A673 (cell line): Measurements from ENCODE around the gene KRTAP21-1. TPM values are rescaled to one million over a fixed set of nuclear protein-coding genes. Genes with fewer than 3 reads are reported as not detected.

Source experiments
- BruUV-seq: library from RNA; stranded (reverse); fragments of 400-500 nt; replicated peaks from 2 replicates; lab custom pipeline; 2021; lab: Mats Ljungman, UMichigan
- CTCF ChIA-PET: fragments of 300-600 bp; sonication (Branson Sonifier 250); formaldehyde crosslinking; loops from one replicate; lab custom pipeline; 2022; ENCODE audit warnings: antibody characterized with exemption; lab: Charles Lee
- POLR2A ChIA-PET: fragments of 300-600 bp; sonication (Branson Sonifier 250); formaldehyde crosslinking; loops from one replicate; lab custom pipeline; 2022; ENCODE audit warnings: antibody characterized with exemption; ENCODE audit not compliant: low non-redundant PET; lab: Charles Lee
- DNase-seq: peaks from one replicate; pipeline ENCODE4 v3.0.0-alpha.2; 2015; ENCODE audit warnings: low spot score
- H3K27ac ChIP-seq: fragments of 200-600 bp; sonication (generic); 2 replicates; pipeline ENCODE4 v1.5.1; 2016; ENCODE audit warnings: mixed run types, low read depth, mild to moderate bottlenecking, mixed read lengths, antibody characterized with exemption, low read length; ENCODE audit not compliant: poor library complexity, severe bottlenecking
- H3K27me3 ChIP-seq: fragments of 200-600 bp; sonication (generic); replicated peaks from 2 replicates; pipeline ENCODE4 v1.6.1; 2017; ENCODE audit warnings: mixed run types, low read depth, mild to moderate bottlenecking, mixed read lengths, antibody characterized with exemption, low read length; ENCODE audit not compliant: insufficient read depth, poor library complexity
- H3K36me3 ChIP-seq: fragments of 200-600 bp; sonication (generic); 2 replicates; pipeline ENCODE4 v1.6.1; 2016; ENCODE audit warnings: mixed run types, mild to moderate bottlenecking, mixed read lengths, antibody characterized with exemption, low read length; ENCODE audit not compliant: insufficient read depth, poor library complexity, severe bottlenecking
- H3K4me1 ChIP-seq: fragments of 200-600 bp; sonication (generic); 2 replicates; pipeline ENCODE4 v1.6.1; 2017; ENCODE audit warnings: mixed run types, mild to moderate bottlenecking, mixed read lengths, antibody characterized with exemption, low read length; ENCODE audit not compliant: insufficient read depth, poor library complexity, severe bottlenecking
- H3K4me3 ChIP-seq: fragments of 200-600 bp; sonication (generic); 2 replicates; pipeline ENCODE4 v1.5.1; 2016; ENCODE audit warnings: low read depth, mixed run types, mild to moderate bottlenecking, mixed read lengths, low read length; ENCODE audit not compliant: poor library complexity, severe bottlenecking
- H3K9me3 ChIP-seq: fragments of 200-600 bp; sonication (generic); 2 replicates; pipeline ENCODE4 v1.6.1; 2016; ENCODE audit warnings: mixed run types, low read depth, mild to moderate bottlenecking, mixed read lengths, antibody characterized with exemption, low read length; ENCODE audit not compliant: poor library complexity, severe bottlenecking
- EZH2 ChIP-seq: fragments of 200-600 bp; sonication (generic); IDR thresholded peaks from 2 replicates; pipeline ENCODE4 v1.6.1; 2017; ENCODE audit warnings: borderline replicate concordance, low read depth, mild to moderate bottlenecking, mixed read lengths, antibody characterized with exemption, low read length; ENCODE audit not compliant: poor library complexity, severe bottlenecking
- intact Hi-C: fragments of 100-400 bp; cut with micrococcal nuclease; formaldehyde crosslinking; loops from one replicate; pipeline ENCODE4 v1.10.0; 2022; ENCODE audit not compliant: unreplicated experiment
- total RNA-seq: library from RNA; stranded (reverse); gene quantifications from 2 replicates; pipeline ENCODE4 v1.2.3, GENCODE V29; 2021
- TF ChIP-seq, protein P1 (sequence below): fragments of 300-800, 200-600 bp; sonication (generic); conservative IDR thresholded peaks from 2 replicates; pipeline ENCODE4 v1.5.1; 2017; ENCODE audit warnings: low read depth, mild to moderate bottlenecking, antibody characterized with exemption, low read length, moderate library complexity, mixed read lengths

Gene KRTAP21-1
- total RNA-seq, 1 experiment from 2014 or later = not detected

DNA sequence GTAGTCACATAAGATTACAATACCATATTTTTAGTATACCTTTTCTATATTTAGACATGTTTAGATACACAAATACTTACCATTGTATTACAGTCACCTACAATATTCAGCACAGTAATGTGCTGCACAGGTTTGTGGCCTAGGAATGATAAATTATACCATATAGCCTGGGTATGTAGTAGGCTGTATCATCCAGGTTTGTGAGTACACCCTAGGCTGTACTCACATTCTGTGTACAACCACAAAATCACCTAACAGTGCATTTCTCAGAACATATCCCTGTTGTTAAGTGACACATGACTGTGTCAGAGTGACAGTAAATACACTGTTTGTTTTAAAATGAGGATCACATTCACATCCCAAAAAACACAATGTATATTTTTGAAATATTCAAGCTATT lies 47.8 kb downstream of the KRTAP21-1 start:
- Histone ChIP-seq H3K4me3 (no peak overlapping the region), H3K4me1 (no peaks in the 10 kb centered on the region), H3K9me3 (peaks cover 2% of the 10 kb centered on the region), H3K36me3 (no peaks in the 10 kb centered on the region), H3K27ac (no peak overlapping the region), H3K27me3 (no peaks in the 10 kb centered on the region)
- no peak for DNase-seq
- ChIA-PET CTCF (no interaction called here), POLR2A (no interaction called here)
- TF ChIP-seq EZH2 = no peak
- TF ChIP-seq, protein P1, sequence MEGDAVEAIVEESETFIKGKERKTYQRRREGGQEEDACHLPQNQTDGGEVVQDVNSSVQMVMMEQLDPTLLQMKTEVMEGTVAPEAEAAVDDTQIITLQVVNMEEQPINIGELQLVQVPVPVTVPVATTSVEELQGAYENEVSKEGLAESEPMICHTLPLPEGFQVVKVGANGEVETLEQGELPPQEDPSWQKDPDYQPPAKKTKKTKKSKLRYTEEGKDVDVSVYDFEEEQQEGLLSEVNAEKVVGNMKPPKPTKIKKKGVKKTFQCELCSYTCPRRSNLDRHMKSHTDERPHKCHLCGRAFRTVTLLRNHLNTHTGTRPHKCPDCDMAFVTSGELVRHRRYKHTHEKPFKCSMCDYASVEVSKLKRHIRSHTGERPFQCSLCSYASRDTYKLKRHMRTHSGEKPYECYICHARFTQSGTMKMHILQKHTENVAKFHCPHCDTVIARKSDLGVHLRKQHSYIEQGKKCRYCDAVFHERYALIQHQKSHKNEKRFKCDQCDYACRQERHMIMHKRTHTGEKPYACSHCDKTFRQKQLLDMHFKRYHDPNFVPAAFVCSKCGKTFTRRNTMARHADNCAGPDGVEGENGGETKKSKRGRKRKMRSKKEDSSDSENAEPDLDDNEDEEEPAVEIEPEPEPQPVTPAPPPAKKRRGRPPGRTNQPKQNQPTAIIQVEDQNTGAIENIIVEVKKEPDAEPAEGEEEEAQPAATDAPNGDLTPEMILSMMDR = no peak
- intact Hi-C loops = no loop called here
- BruUV-seq = no TSS peak

Other genes starting within 250 kb of the KRTAP21-1 start
- gene KRTAP19-6, start 213.6 kb downstream of the KRTAP21-1 start, total RNA-seq = not detected in 2 replicates
- not detected in 2 replicates for gene KRTAP19-7, start 194.1 kb downstream of the KRTAP21-1 start, total RNA-seq
- gene KRTAP22-2, start 165.0 kb downstream of the KRTAP21-1 start, total RNA-seq = not detected in 2 replicates
- not detected in 2 replicates for gene KRTAP6-3, start 163.0 kb downstream of the KRTAP21-1 start, total RNA-seq
- not detected in 2 replicates for gene KRTAP6-2, start 156.5 kb downstream of the KRTAP21-1 start, total RNA-seq
- gene KRTAP22-1, start 154.3 kb downstream of the KRTAP21-1 start, total RNA-seq = not detected in 2 replicates
- not detected in 2 replicates for gene KRTAP6-1, start 141.5 kb downstream of the KRTAP21-1 start, total RNA-seq
- not detected in 2 replicates for gene KRTAP20-1, start 139.0 kb downstream of the KRTAP21-1 start, total RNA-seq
- gene KRTAP20-4, start 134.8 kb downstream of the KRTAP21-1 start, total RNA-seq = not detected in 2 replicates
- not detected in 2 replicates for gene KRTAP20-2, start 120.2 kb downstream of the KRTAP21-1 start, total RNA-seq
- not detected in 2 replicates for gene KRTAP20-3, start 112.6 kb downstream of the KRTAP21-1 start, total RNA-seq
- not detected in 2 replicates for gene KRTAP21-3, start 36.7 kb downstream of the KRTAP21-1 start, total RNA-seq
- gene KRTAP21-2, start 8.2 kb downstream of the KRTAP21-1 start, total RNA-seq = not detected in 2 replicates
- not detected in 2 replicates for gene KRTAP8-1, start 57.8 kb upstream of the KRTAP21-1 start, total RNA-seq
- not detected in 2 replicates for gene KRTAP7-1, start 74.3 kb upstream of the KRTAP21-1 start, total RNA-seq
- not detected in 2 replicates for gene KRTAP11-1, start 126.2 kb upstream of the KRTAP21-1 start, total RNA-seq